ENCODE measurements around the gene ANKS1A.

Gene ANKS1A

GRCh38 chr6:35087361-35088280 lies 198.6 kb downstream of the ANKS1A start:
- H3K4me1 ChIP-seq (ENCODE audit: control insufficient read depth, low read length) = no peaks in the 10 kb centered on the region
- no peaks in the 10 kb centered on the region for H3K79me2 ChIP-seq (ENCODE audit: control insufficient read depth, low read length)
- H4K20me1 ChIP-seq (ENCODE audit: control insufficient read depth, insufficient read depth, low read depth, low read length) = no peaks in the 10 kb centered on the region
- no peaks in the 10 kb centered on the region for H3F3A ChIP-seq (ENCODE audit: control insufficient read depth, insufficient read depth)
- no peaks in the 10 kb centered on the region for H3K36me3 ChIP-seq (ENCODE audit: control insufficient read depth, low read length)
- no peak overlapping the region for H3K27ac ChIP-seq (ENCODE audit: low read depth, low read length)
- H3K27me3 ChIP-seq (ENCODE audit: control insufficient read depth, low read length) = no peaks in the 10 kb centered on the region
- no peaks in the 10 kb centered on the region for H3K9me3 ChIP-seq (ENCODE audit: control insufficient read depth, insufficient read depth, low read length)
- H3K9me2 ChIP-seq (replicated peaks; ENCODE audit: control insufficient read depth, low read length) = no peaks in the 10 kb centered on the region
- no peak overlapping the region for H3K4me2 ChIP-seq (ENCODE audit: low read length)
- no peak for TF ChIP-seq EZH2phosphoT487 (IDR thresholded peaks at IDR 0.05; ENCODE audit: borderline replicate concordance, low read length)
- TF ChIP-seq, protein P1, sequence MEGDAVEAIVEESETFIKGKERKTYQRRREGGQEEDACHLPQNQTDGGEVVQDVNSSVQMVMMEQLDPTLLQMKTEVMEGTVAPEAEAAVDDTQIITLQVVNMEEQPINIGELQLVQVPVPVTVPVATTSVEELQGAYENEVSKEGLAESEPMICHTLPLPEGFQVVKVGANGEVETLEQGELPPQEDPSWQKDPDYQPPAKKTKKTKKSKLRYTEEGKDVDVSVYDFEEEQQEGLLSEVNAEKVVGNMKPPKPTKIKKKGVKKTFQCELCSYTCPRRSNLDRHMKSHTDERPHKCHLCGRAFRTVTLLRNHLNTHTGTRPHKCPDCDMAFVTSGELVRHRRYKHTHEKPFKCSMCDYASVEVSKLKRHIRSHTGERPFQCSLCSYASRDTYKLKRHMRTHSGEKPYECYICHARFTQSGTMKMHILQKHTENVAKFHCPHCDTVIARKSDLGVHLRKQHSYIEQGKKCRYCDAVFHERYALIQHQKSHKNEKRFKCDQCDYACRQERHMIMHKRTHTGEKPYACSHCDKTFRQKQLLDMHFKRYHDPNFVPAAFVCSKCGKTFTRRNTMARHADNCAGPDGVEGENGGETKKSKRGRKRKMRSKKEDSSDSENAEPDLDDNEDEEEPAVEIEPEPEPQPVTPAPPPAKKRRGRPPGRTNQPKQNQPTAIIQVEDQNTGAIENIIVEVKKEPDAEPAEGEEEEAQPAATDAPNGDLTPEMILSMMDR (IDR thresholded peaks at IDR 0.05; ENCODE audit: low read depth, low read length, poor library complexity, severe bottlenecking) = no peak
- H3K4me3 ChIP-seq (ENCODE audit: low read length) = no peak overlapping the region

DNA sequence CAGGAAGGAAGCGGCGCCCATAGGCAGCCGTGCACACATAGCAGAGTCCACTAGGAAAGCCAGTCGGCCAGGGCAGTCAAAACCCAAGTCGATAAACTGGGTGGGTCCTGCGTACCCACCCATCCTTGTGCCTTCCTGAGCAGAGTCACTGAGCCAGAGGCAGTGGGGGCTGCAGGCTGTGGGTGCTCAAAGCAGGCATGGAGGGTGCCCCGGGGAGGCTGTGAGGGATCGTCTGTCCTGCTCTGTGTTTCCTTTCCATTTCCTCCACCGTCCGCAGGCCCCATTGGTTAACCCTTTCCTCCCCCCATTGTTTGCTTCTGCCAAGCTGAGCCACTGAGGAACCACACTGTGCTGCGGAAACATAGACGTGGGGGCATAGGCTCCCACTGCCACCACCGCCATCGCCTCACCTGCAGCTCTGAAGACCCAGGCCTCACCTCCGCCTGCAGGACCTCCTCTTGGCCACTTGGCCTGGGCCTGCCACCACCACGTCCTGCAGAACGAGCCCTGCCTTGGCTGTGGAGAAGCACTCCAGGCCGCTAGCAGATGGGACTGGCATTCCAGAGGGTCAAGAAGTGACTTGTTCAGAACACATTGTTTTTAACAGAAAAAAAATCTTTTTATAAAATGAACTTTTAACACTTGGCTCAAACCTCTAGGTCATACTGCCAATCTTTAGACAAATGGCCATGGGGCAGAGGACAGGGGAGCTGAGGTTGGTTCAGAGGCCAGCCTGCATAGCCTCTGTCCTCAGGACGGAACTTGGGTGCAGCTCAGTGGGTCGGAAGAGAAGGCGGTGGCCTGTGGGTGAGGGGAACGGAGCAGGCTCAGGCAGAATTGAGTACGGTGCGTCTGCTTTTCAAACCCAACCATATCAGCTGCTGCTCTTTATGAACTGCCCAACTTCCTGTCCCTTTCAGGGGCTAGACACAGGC lies 199.5 kb downstream of the ANKS1A start:
- H4K20me1 ChIP-seq (ENCODE audit: control insufficient read depth, insufficient read depth, low read depth, low read length) = no peaks in the 10 kb centered on the region
- no peak overlapping the region for H3K4me2 ChIP-seq (ENCODE audit: low read length)
- no peak overlapping the region for H3K4me3 ChIP-seq (ENCODE audit: low read length)
- TF ChIP-seq, protein P1 (IDR thresholded peaks at IDR 0.05; ENCODE audit: low read depth, low read length, poor library complexity, severe bottlenecking) = no peak
- no peak for TF ChIP-seq EZH2phosphoT487 (IDR thresholded peaks at IDR 0.05; ENCODE audit: borderline replicate concordance, low read length)
- no peak overlapping the region for H3K27ac ChIP-seq (ENCODE audit: low read depth, low read length)
- H3K36me3 ChIP-seq (ENCODE audit: control insufficient read depth, low read length) = no peaks in the 10 kb centered on the region
- H3K4me1 ChIP-seq (ENCODE audit: control insufficient read depth, low read length) = no peaks in the 10 kb centered on the region
- no peaks in the 10 kb centered on the region for H3K79me2 ChIP-seq (ENCODE audit: control insufficient read depth, low read length)
- H3F3A ChIP-seq (ENCODE audit: control insufficient read depth, insufficient read depth) = no peaks in the 10 kb centered on the region
- no peaks in the 10 kb centered on the region for H3K9me2 ChIP-seq (replicated peaks; ENCODE audit: control insufficient read depth, low read length)
- H3K27me3 ChIP-seq (ENCODE audit: control insufficient read depth, low read length) = no peaks in the 10 kb centered on the region
- H3K9me3 ChIP-seq (ENCODE audit: control insufficient read depth, insufficient read depth, low read length) = no peaks in the 10 kb centered on the region

DNA sequence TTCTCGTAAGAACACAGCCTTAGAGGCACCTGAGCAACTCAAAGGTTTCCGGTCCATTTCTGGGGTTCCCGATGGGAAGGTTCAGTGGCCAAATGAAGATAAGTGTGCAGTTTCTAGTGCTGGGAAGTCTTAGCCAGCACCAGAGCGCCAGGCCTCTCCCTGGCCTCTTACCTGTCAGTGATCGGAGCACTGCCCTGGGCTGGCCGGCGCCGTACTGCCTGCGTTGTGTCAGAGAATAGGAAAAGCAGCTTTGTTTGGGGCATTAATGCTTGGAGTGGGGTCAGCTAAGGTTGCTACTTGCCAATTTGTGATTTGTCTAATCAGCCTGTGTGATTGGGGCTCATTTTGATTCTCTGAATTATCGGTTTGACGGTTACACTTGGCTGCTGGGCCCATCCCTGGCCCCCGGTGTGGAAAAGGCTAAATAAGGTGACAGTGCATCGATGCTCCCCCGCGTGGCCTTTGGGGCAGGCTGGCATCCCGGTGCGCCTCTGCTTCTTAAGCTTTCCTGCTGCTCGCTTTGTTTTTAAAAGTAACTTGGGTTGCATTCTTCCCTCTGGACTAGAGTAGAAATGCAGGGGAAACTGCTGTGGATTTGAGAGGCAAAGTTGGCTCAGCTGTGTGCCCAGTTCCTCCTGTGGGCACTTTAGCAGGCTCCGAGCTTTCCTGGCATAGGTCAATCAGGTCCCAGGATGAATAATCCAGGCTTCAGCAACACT lies 200.3 kb downstream of the ANKS1A start:
- Histone ChIP-seq H3F3A (ENCODE audit: control insufficient read depth, insufficient read depth) (no peaks in the 10 kb centered on the region), H3K79me2 (ENCODE audit: control insufficient read depth, low read length) (no peaks in the 10 kb centered on the region), H3K27me3 (ENCODE audit: control insufficient read depth, low read length) (no peaks in the 10 kb centered on the region), H3K9me2 (replicated peaks; ENCODE audit: control insufficient read depth, low read length) (no peaks in the 10 kb centered on the region), H3K4me3 (ENCODE audit: low read length) (no peak overlapping the region), H4K20me1 (ENCODE audit: control insufficient read depth, insufficient read depth, low read depth, low read length) (no peaks in the 10 kb centered on the region), H3K4me2 (ENCODE audit: low read length) (no peak overlapping the region), H3K9me3 (ENCODE audit: control insufficient read depth, insufficient read depth, low read length) (no peaks in the 10 kb centered on the region), H3K4me1 (ENCODE audit: control insufficient read depth, low read length) (no peaks in the 10 kb centered on the region), H3K27ac (ENCODE audit: low read depth, low read length) (no peak overlapping the region), H3K36me3 (ENCODE audit: control insufficient read depth, low read length) (no peaks in the 10 kb centered on the region)
- no peak for TF ChIP-seq EZH2phosphoT487 (IDR thresholded peaks at IDR 0.05; ENCODE audit: borderline replicate concordance, low read length)
- TF ChIP-seq, protein P1 (IDR thresholded peaks at IDR 0.05; ENCODE audit: low read depth, low read length, poor library complexity, severe bottlenecking) = no peak
